ENCODE measurements around the gene ENTPD2. TPM values are rescaled to one million over a fixed set of nuclear protein-coding genes. Genes with fewer than 3 reads are reported as not detected.

ENTPD2 gene
- total and polyA plus RNA-seq, 4 donors = 0.09 to 0.40 (median 0.21) TPM

GRCh38 chr9:137064880-137065164 is 11.0 kb upstream of the ENTPD2 start:
- H3K27ac ChIP-seq (ENCODE audit: low read depth in 1 of 2, low read length in 2 of 2) = no peak overlapping the region
- 73% methylated on average over 12 of the region's 12 CpGs for WGBS
- no peak overlapping the region for H3K9ac ChIP-seq (ENCODE audit: low read depth in 1 of 2, low read length in 2 of 2)
- no peak for TF ChIP-seq ATF3 (IDR thresholded peaks at IDR 0.05)
- TF ChIP-seq FOXA2 (IDR thresholded peaks at IDR 0.05) = no peak
- no peak for TF ChIP-seq NR2F2 (IDR thresholded peaks at IDR 0.05)
- TF ChIP-seq SP1 (IDR thresholded peaks at IDR 0.05) = no peak
- TF ChIP-seq TAF1 (conservative IDR thresholded peaks at IDR 0.05) = no peak
- TF ChIP-seq ZBTB33 (IDR thresholded peaks at IDR 0.05) = no peak
- no peak for TF ChIP-seq HNF4G (IDR thresholded peaks at IDR 0.05)
- TF ChIP-seq FOXA1 (IDR thresholded peaks at IDR 0.05) = no peak
- TF ChIP-seq MAX (IDR thresholded peaks at IDR 0.05) = no peak
- no peak for TF ChIP-seq REST (IDR thresholded peaks at IDR 0.05)
- TF ChIP-seq EGR1 (IDR thresholded peaks at IDR 0.05; ENCODE audit: low read depth in 2 of 2) = no peak
- TF ChIP-seq RXRA (IDR thresholded peaks at IDR 0.05) = no peak
- no peak for TF ChIP-seq CTCF (IDR thresholded peaks at IDR 0.05; ENCODE audit: low read depth, low read length, missing input control)
- DNase-seq (ENCODE audit: low spot score) = no peak
- peaks cover 0 to 13% (median 1%) of the 10 kb centered on the region in 4 donors for H3K27me3 ChIP-seq (ENCODE audit: control insufficient read depth in 4 of 4, insufficient read depth in 4 of 4, low read length in 3 of 4)
- H3K4me3 ChIP-seq (ENCODE audit: low read depth in 1 of 3, low read length in 3 of 3) = no peak overlapping the region
- H3K9me3 ChIP-seq (ENCODE audit: control insufficient read depth in 4 of 4, low read length in 3 of 4) = no peaks in the 10 kb centered on the region
- no peaks in the 10 kb centered on the region for H3K36me3 ChIP-seq (ENCODE audit: control insufficient read depth in 4 of 4, insufficient read depth in 3 of 4, low read depth in 1 of 4, low read length in 3 of 4)
- H3K4me1 ChIP-seq (ENCODE audit: control insufficient read depth in 4 of 4, insufficient read depth in 4 of 4, low read length in 3 of 4) = peaks cover 0 to 7% (median under 1%) of the 10 kb centered on the region in 4 donors

GRCh38 chr9:137064027-137064879 is 10.4 kb upstream of the ENTPD2 start:
- Histone ChIP-seq H3K9me3 (ENCODE audit: control insufficient read depth in 4 of 4, low read length in 3 of 4) (no peaks in the 10 kb centered on the region), H3K27me3 (ENCODE audit: control insufficient read depth in 4 of 4, insufficient read depth in 4 of 4, low read length in 3 of 4) (peaks cover 0 to 10% (median 0%) of the 10 kb centered on the region in 4 donors), H3K4me1 (ENCODE audit: control insufficient read depth in 4 of 4, insufficient read depth in 4 of 4, low read length in 3 of 4) (peaks cover 0 to 6% (median 0%) of the 10 kb centered on the region in 4 donors), H3K4me3 (ENCODE audit: low read depth in 1 of 3, low read length in 3 of 3) (no peak overlapping the region), H3K9ac (ENCODE audit: low read depth in 1 of 2, low read length in 2 of 2) (no peak overlapping the region), H3K36me3 (ENCODE audit: control insufficient read depth in 4 of 4, insufficient read depth in 3 of 4, low read depth in 1 of 4, low read length in 3 of 4) (no peaks in the 10 kb centered on the region), H3K27ac (ENCODE audit: low read depth in 1 of 2, low read length in 2 of 2) (no peak overlapping the region)
- 45% methylated on average over 55 of the region's 55 CpGs for WGBS
- TF ChIP-seq HNF4A (conservative IDR thresholded peaks at IDR 0.05) = peak in 1 of 2 donors; percentile 24
- TF ChIP-seq CTCF (IDR thresholded peaks at IDR 0.05; ENCODE audit: low read depth, low read length, missing input control) = peak; percentile 94
- TF ChIP-seq TAF1 (conservative IDR thresholded peaks at IDR 0.05) = no peak
- peak; percentile 75 to 92 for TF ChIP-seq RAD21 (IDR thresholded peaks at IDR 0.05)
- no peak for TF ChIP-seq GABPA (IDR thresholded peaks at IDR 0.05 in 1 of 2, conservative IDR thresholded peaks at IDR 0.05 in 1 of 2)
- DNase-seq (ENCODE audit: low spot score) = peak; percentile 85
